HG02610 (cell line): ENCODE data around the gene PLPPR1.
"Not testable (repeated sequence)": the region's sequence is repeated elsewhere in the genome, so short reads cannot be mapped to it uniquely, and the experiment has no call there.

Source experiments
- ATAC-seq: cut with Tn5 transposase; IDR thresholded peaks from one replicate; pipeline ENCODE4 v1.9.1; 2021; ENCODE audit warnings: mild to moderate bottlenecking, moderate library complexity; ENCODE audit not compliant: unreplicated experiment

PLPPR1 gene

DNA sequence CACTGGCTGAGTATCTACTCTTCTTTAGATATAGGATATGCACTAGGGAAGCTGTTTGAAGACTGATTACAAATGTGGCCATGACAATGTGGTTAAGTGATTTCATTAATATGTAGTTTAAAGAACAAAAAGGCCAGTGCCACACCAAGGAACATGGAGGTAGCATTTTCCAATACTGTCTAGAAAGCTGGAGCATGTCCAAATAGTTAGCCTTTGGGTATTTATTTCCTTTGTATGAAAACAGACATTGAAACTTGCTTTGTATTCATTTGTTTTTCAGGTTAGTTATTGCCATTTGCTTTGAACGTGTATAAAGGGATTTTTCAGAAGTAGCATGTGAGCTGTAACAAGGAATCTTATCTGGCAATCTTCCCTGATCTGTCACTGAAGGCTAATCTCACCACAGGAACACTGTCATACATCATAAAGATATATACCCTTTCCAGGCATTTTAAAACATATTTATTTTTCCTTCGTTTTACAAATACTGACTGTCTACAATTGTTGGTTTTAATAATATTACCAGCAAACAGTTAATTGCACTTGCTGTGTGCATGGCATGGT, 93.4 kb downstream of the PLPPR1 start:
- no peak for ATAC-seq

DNA sequence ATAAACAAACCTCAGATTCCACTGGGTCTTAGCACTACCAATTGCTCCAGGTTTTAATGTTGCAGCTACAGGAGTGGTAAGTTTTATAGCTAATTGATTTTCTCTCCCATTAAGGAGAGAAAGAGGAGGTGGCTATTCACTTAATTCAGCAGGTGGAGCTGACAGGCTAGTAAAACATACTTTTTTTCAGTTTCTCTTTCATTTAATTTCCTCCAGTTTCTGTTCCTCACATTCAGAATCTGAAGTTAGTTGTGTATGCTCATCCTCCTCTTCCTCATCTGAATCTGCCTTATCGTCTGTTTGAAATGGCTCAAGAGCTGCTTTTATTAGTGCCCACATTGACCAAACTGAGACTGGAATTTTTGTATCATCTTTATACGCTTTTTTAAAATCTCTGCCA, 98.0 kb downstream of the PLPPR1 start:
- no peak for ATAC-seq

DNA sequence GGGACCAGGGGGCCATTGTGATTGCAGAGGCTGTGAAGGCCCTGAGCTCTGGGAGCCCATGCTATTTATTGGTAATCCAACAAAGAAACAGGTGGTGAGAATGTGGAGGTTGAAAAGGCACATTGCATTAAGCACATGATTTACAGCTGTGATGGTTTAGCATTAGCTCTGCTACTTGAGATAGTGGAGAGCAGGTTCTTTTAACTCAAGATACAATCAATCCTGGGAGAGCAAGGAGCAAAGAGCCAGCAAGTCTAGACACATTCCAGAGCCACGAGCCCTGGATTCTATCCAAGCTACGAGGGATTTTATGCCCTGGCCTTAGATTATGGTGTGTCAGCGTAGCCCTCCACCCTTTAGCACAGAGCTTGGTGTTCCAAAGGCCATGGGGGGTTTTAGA, 98.8 kb downstream of the PLPPR1 start:
- ATAC-seq: not testable (repeated sequence)

DNA sequence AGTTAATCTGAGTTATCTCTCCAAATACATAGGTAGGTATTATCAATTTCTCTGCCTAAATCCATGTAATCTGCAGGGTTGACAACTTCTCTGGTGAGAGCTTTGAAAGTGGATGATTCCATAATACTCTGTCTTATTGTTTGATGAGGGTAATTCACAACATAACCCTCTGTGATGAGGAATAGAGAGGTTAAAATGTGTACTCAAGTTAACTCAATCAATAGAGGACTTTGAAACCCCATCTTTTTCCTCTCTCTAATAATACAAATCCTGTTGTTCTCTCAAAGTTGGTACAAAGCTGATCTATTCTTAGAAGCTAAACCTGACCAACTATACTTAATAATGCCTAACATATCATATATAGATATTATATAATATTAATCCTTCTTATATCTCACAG, 100.1 kb downstream of the PLPPR1 start:
- ATAC-seq: no peak

DNA sequence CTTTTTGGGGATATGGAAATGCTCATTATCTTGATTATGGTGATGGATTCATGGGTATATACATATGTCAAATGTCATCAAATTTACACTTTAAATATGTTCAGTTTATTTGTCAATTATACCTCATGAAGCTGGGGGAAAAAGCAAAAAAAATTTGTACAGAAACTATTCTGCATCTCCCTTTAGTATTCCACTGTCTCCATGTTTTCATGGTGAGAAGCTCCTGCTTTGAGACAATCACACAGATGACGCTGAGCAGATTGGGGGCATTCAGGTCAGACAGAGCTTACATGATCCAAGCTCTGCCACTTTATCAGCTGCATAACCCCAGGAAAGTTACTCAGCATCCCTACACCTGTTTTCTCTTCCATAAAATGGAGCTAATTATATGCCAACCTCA, 101.5 kb downstream of the PLPPR1 start:
- no peak for ATAC-seq

DNA sequence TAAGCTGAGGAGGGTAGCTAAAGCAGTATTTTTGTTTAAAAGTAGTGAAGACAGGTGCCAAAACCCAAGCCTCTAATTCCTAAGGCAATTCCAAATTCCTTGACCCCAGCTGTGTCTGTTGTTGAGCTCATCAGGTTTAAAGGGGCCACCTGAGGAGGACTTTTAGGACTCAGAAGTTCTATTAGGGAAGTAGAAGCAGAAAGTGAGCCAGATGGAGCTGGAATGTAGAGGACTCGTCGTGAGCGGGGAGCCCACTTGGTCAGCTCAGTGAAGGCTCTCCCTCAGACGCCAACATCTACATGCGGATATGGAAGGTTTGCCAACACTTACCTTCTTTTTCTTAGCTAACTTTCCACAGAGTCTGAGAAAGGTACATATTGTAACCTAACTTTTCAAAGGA, 102.8 kb downstream of the PLPPR1 start:
- no peak for ATAC-seq

DNA sequence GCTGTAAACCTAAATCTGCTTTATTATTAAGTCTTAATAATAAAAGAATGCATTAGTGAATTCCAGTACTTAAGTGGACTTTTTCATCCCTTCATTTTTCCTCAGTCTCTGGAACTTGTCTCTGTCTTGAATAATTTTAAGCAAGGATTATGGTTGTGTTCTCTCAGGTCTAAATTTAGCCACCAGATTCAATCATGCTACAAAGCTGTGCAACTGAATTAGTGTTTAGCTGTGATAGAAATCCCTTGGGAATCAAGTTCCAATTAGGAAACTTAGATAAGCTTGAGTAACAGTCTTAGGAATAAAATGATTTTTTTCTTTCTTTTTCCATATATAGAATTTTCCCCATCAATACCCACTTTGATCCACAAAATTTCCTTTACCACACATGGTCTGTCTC, 104.3 kb downstream of the PLPPR1 start:
- ATAC-seq: no peak

DNA sequence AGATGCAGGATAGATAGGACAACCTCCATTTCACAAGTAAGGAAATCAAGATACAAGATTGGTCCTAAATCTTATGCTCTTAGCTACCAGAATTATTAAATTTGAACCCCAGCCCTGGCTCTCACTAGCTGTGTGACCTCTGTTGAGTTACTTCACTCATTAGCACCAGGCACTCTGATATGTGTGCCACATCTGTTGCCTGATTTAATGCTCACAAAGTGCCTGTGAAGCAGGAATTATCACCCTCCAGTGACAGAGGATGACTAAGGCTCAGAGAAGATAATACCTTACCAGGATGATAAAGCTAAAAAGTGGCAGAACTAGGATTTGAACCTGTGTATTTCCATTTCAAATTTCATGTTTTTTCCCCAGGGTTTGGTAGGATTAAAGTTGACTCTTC, 110.0 kb downstream of the PLPPR1 start:
- ATAC-seq: no peak

DNA sequence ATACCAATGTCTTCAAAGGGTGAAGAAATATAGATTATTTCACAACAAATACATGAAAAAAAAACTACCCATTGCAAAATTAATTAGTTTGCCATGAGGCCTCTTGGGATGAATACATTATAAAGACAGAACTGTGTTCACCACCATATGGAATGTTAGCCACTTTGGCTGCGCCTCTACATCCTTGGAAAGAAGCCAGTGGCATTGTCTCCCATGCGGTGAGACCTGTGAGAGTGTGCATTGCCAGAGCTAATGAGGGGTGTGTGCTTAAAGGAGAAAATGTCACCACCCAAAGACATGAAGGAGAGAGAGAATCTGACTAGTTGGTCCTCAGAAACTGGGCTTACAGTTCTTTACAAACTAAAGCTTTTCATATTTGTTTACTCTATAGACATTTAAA, 110.6 kb downstream of the PLPPR1 start:
- ATAC-seq: no peak

DNA sequence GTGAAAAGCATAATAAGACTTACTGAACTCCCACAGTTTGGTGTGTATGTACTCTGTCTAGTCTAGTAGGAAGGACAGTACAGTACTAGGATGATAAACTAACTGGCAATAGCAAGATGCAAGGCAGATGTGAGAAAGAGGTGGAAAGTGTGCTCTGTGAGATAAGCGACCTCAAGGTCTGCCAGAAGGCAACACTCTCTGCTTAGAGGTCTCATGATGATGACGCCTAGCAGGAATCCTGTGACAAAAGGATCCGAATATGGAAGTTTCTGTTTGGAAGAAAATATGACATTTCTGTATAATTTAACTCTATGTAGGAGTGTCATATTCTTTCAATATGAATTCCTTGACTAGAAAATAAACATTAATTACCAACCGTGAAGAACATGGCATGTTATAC, 112.2 kb downstream of the PLPPR1 start:
- ATAC-seq: no peak

DNA sequence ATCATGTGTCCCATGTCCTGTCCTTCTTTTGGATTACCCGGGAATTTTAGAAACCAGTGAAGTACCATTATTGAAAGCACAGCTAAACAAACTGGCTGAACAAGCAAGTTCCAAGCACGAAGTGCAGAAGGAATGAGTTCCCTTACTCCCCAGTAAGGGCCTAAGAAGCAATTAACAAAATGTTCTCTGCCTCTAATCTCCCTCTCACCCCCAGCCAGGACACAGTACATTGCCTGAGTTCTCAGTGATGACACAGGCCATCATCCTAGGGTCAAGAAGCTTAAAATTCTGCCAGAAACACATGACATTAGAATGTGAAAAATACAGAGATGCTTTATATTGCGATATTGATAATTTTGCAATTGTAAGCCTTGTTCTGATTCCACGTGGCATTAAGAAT, 118.0 kb downstream of the PLPPR1 start:
- no peak for ATAC-seq

DNA sequence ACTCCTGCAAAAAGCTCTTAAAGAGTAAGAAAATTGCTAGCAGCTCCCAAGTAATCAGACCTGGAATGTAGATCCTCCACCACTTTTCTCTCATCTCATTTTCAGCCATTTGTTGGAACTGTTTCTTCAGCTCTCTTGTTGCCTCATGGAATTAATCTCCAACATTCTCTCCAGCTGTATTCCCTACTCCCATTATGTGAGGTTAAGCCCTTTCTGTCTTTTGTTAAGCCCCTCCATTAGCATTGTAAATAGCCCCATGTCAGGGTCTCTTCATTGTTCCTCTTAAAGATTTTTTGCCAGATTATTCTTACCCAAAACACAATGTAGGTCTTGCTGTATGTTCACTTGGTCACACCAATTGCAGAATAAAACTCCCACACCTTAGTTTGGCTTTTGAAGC, 119.8 kb downstream of the PLPPR1 start:
- ATAC-seq: no peak

DNA sequence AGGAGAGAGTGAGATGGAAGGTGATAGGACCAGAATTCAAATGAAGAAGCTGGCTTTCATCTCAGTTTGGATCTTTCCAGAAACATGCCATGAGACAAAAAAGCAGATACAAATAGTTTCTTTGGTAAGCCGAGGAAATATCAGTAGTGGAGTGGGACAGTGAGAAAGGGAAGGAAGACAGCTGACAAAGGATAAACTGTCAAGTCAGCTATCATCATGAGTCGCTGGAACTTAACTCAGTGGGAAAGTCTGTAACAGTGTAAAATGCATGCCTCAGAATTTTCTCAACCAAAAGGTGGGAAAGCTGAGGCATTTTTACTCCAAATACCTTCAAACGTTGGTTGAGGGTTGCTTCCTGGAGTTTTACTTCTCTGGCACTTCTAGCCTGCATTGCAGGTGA, 129.8 kb downstream of the PLPPR1 start:
- no peak for ATAC-seq

DNA sequence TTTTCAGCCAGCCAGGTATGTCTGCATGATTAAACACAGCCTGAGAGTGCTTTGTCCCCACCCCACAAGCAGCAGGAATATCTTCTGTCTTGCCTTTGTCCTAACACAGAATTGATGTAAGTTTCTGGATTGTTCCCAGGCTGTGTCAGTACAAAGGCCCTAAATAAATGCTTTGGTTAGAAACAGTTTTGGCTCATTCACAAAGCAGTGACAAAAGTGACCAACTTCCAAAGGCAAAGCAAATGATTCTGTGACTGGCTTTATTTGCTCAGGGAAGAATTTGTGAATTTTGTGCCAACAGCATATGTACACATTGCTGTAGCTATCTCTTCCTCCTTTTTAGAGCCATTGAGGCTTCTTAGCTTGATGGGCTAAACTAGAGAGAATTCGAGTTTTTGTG, 133.7 kb downstream of the PLPPR1 start:
- no peak for ATAC-seq

DNA sequence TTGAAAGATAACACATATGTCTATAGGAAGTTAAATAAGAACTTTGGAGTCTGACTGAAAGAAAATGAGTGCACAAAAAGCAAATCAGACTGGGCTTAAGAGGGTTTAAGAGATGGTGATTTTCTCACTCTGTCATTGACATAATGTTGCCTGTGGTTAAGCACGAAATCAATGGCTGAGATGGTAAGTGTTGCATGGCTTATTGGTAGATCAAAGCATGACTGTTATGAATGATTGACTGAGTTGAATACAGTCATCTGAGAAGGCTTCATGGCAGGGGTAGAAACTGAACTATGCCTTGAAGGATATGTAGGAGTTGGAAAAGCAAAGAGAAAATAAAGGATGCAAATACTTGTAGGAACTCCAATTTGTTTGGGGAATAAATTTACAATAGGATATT, 136.6 kb downstream of the PLPPR1 start:
- ATAC-seq: peak; percentile 36

DNA sequence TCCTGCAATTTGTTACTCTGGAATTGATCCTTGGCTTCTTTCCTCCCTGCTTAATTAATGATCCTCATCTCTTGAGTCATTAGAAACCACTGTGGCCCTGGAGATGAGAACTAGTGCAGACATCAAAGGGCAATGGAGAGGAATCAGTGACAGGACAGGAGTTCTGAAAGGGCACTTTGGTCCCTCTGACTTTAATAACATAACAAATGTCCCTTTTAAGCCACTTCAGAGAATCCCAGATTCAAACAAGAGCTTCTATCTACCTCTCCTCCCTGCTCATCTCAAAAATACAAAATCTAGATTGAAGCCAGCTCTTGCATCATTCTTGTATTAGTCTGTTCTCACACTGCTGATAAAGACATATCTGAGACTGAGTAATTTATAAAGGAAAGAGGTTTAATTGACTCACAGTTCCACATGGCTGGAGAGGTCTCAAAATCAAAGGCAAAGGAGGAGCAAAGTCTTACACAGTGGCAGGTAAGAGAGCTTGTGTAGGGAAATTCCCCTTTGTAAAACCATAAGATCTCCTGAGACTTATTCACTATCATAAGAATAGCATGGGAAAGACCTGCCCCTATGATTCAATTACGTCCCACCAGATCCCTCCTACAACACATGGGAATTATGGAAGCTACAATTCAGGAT, 139.1 kb downstream of the PLPPR1 start:
- peak; percentile 59 for ATAC-seq

DNA sequence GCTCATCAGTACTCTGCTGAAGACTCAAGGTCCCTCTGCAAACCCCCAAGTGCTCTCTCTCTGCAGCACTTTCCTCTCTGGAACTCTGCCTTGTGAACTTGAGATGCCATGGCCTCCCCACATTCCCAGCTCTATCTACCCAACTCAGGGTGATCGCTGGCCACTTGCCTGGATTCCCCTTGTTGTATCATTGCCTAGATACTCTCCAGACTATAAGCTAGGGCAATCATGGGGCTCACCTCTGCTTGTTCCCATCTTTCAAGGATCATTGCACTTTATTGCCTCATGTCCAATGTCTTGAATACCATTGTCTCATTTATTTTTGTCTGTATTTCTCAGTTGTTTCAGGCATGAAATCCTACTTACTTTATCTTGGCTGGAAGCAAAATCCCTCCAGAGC, 144.1 kb downstream of the PLPPR1 start:
- no peak for ATAC-seq

DNA sequence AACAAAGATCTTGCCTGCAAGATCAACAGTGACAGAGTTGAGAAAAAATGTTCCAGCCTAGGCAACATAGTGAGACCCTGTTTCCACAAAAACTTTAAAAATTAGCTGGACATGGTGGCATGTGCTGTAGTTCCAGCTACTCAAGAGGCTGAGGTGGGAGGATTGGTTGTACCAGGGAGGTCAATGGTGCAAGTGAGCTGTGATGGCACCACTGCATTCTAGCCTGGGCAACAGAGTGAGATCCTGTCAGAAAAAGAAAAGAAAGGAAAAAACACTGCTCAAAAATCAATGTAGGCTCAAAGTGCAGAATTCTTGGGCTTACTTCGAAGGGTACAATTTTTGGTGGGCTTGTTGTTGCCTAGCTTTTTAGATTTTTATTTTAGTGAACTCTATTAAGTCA, 145.4 kb downstream of the PLPPR1 start:
- no peak for ATAC-seq

DNA sequence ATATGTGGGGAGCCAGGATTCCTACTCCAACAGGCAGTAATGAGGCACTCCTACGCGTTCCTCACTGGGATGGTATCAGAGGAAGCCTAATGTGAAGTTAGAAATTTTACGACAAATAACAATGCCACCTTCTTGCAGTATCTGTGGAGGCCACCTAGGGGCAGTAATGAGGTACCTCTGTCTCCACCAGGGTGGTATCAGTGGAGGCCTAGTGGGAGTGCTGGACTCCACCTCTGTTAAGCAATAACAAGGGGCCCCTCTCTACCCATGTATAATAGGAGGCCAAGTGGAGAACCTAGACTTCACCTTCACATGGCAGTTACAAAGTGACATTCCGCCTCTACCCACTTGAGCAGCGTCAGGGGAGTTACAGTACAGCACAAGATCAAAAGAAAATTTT, 147.9 kb downstream of the PLPPR1 start:
- no peak for ATAC-seq

DNA sequence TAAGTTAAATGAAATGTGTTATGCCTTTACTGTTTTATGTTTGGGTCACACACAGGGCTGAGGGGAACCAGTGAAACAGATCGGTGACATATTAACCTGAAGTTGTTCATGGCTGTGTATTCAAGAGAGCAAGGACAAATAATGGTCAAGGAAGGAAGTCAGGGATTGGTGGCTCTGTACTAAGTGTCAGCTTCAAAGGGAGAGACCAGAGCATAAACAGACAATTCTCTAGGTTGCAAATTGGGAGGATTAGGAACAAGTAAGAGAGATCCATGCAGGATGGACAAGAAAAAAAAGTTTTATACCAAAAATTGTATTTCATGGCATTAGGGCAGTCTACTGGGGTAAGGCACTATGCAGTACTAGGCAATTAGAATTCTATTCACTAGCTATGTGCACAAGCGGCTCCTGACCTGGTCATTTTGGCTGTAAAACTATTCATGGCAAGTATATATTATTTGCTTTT, 156.3 kb downstream of the PLPPR1 start:
- ATAC-seq: no peak

DNA sequence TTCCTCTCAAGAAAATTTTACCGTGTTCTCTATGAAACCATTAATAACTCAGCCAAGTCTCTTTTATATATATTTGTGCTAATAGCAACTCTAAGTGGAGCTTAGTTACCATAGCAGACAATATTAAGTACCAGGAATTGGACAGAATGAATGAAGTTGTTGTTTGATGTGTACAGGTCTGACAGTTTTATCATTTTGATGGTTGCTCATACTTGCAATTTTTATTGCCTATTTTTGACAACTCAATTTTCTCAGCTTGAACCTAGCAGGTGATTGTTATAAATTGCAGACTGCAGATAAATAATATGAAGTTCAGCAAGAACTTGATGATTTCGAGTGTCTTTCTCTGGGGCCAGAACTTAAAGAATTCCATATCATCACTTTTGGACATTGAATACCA, 163.2 kb downstream of the PLPPR1 start:
- ATAC-seq: no peak

DNA sequence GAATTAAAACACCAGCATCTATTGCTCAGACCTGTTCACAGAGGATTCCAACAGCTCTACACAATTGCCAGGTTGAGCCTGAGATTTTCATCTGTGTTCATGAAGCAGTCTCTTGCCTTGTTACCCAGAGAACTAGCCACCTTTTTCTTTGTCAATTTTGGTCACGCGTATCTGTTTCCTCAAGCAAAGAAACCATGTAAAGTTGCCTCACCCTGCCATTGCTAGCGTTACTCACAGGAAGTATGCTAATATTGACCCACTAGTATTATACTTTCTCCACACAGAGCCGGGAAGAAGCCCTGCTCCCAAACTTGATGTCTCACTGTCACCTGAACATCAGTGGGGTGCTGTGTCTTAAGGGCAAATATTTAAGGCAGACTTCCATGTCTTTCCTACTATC, 168.5 kb downstream of the PLPPR1 start:
- ATAC-seq: no peak

DNA sequence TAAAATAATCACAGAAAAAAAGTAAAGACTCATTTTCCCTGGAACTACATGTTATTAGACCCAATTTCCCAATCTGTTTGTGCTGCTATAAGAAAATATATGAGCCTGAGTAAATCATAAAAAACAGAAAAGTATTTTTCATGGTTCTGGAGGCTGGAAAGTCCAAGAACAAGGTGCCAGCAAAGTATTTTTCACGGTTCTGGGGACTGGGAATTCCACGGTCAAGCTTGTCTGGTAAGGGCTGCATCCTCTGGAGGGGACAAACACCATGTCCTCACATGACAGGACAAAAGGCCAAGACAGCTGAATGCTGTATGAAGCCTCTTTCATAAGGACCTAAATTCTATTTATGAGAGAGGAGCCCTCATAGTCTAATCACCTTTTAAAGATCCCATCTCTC, 172.3 kb downstream of the PLPPR1 start:
- ATAC-seq: no peak
